Adipose tissue (tissue), 3 donors: ENCODE data around the gene COA8. TPM values are rescaled to one million over a fixed set of nuclear protein-coding genes. Genes with fewer than 3 reads are reported as not detected.
A peak's percentile ranks its signal among the peaks of the same experiment; 100 is the strongest.
"Not testable (repeated sequence)": the region's sequence is repeated elsewhere in the genome, so short reads cannot be mapped to it uniquely, and the experiment has no call there.

ENCODE experiments used
- H3K27ac ChIP-seq: one replicate; pipeline ENCODE4 v1.5.1; 2013; ENCODE audit warnings: low read depth, low read length
- WGBS, 3 donors: extraction: QIAGEN DNeasy Blood & Tissue Kit; methylation state at CpG; one replicate each; pipeline ENCODE4 v1.1.7; 2013; 5-methylcytosine and 5-hydroxymethylcytosine counted together
- polyA plus RNA-seq, 3 donors: library from polyadenylated mRNA; stranded (reverse); fragments of 200-250 nt; gene quantifications; one replicate each; pipeline ENCODE4 v1.2.3, GENCODE V29; 2013
- donor health status: healthy with polysubstance abuse.
- donor health status: Bipolar disorder and iron deficiency.
- donor health status: healthy.

COA8 gene
- polyA plus RNA-seq, 3 donors, result 49.3 to 67.5 (median 62.8) TPM

- WGBS, 3 donors, result 60 to 69% (median 68%) methylated on average over 9 to 11 of the region's 11 CpGs
- H3K27ac ChIP-seq, result no peak overlapping the region
Observed at GRCh38 chr14:103594265-103594664, 31.5 kb downstream of the COA8 start.

GRCh38 chr14:103597623-103598377, 35.0 kb downstream of the COA8 start:
- 77 to 90% (median 87%) methylated on average over 10 of the region's 10 CpGs for WGBS, 3 donors

GRCh38 chr14:103600503-103600902, 37.7 kb downstream of the COA8 start:
- no peak overlapping the region for H3K27ac ChIP-seq
- WGBS, 3 donors, result 93 to 96% (median 94%) methylated on average over 5 of the region's 5 CpGs

More at GRCh38 chr14:103597623-103598377, 35.0 kb downstream of the COA8 start:
- no peak overlapping the region for H3K27ac ChIP-seq

DNA sequence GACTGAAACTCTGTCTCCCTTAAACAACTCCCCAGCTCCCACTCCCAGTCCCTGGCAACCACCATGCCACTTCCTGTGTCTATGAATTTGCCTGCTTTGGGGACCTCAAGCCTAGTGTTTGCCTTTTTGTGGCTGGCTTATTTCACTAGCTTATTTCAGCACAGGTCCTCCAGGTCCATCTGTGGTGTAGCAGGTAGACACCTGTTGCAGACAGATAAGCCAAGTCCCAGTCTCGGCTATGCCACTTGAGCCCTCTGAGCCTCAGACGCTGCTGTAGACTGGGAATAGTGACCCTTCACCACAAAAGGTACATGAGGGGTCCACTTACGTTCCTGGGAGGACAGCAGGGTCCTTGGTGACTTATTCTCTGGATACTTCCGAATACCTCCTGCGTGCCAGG, 41.9 kb downstream of the COA8 start:
- H3K27ac ChIP-seq, result no peak overlapping the region
- 90 to 97% (median 96%) methylated on average over 5 of the region's 5 CpGs for WGBS, 3 donors

GRCh38 chr14:103606963-103607668, 44.4 kb downstream of the COA8 start:
- no peak overlapping the region for H3K27ac ChIP-seq
- WGBS, 3 donors, result 1 to 12% (median 1%) methylated on average over 25 of the region's 25 CpGs

- no peak overlapping the region for H3K27ac ChIP-seq
- 10 to 38% (median 12%) methylated on average over 15 of the region's 15 CpGs for WGBS, 3 donors
Observed at GRCh38 chr14:103607822-103608221, 45.1 kb downstream of the COA8 start.

GRCh38 chr14:103609081-103609480, 46.3 kb downstream of the COA8 start:
- not testable (repeated sequence) for H3K27ac ChIP-seq
- 78 to 88% (median 86%) methylated on average over 3 to 4 of the region's 4 CpGs for WGBS, 3 donors

DNA sequence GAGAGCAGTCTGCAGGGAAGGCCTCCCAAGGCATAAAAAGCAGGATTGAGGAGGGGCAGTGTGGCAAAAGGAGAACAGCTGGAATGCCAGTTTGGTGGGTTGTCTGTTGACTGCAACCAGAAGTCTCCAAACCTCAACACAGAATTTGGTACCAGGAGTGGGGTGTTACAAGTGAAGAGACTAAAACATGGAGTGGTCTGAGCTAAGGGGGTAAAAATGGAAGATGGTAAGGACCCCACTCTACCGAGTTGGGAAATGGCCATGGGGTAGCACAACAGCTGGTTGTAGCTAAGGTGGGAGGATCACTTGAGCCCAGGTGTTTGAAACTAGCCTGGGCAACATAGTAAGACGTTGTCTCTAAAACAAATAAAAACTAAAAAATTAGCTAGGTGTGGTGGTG, 48.5 kb downstream of the COA8 start:
- H3K27ac ChIP-seq, result no peak overlapping the region
- 85 to 100% (median 95%) methylated on average over 2 of the region's 2 CpGs for WGBS, 3 donors

GRCh38 chr14:103613517-103613916, 50.8 kb downstream of the COA8 start:
- WGBS, 3 donors, result 75 to 97% (median 97%) methylated on average over 4 of the region's 4 CpGs

GRCh38 chr14:103616635-103617300, 54.0 kb downstream of the COA8 start:
- WGBS, 3 donors, result 77 to 82% (median 79%) methylated on average over 17 of the region's 17 CpGs
- no peak overlapping the region for H3K27ac ChIP-seq

More at GRCh38 chr14:103613517-103613916, 50.8 kb downstream of the COA8 start:
- H3K27ac ChIP-seq, result no peak overlapping the region

GRCh38 chr14:103619057-103619456, 56.3 kb downstream of the COA8 start:
- 73 to 81% (median 73%) methylated on average over 5 of the region's 5 CpGs for WGBS, 3 donors
- H3K27ac ChIP-seq, result no peak overlapping the region

- WGBS, 3 donors, result 55 to 91% (median 90%) methylated on average over 5 of the region's 5 CpGs
Observed at GRCh38 chr14:103621860-103622259, 59.1 kb downstream of the COA8 start.

GRCh38 chr14:103623308-103623707, 60.5 kb downstream of the COA8 start:
- no peak overlapping the region for H3K27ac ChIP-seq
- 83 to 90% (median 88%) methylated on average over 4 of the region's 4 CpGs for WGBS, 3 donors

More at GRCh38 chr14:103621860-103622259, 59.1 kb downstream of the COA8 start:
- no peak overlapping the region for H3K27ac ChIP-seq

DNA sequence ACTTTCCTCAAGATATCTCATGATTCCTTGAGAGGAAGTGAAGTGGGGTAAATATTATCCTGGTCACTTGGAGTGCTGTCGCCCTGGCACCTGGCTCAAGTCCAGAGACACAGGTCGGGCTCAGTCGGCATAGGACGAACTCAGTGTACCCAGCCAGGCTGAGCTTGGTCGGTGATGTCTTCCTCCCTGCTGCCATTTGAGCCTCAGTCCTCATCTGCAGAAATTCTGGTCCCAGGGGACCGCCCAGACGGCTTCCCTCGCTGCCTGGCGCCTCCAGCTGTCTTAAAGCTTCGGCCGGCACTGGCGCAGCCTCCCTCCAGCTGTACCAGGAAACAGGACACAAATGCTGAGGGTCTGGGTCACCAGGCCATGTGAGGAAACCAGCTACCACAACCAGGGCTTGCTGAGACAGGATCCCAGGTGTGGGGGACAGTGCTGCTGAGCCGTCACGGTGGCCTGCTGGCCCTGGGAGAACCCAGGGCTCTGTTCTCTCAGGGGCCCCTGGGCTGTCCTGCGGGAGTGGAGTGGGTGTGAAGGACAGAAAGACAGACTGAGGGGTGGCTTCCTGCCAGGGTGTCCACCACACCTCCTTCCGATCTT, 61.2 kb downstream of the COA8 start:
- WGBS, 3 donors, result 40 to 76% (median 55%) methylated on average over 16 of the region's 16 CpGs
- peak overlapping the region; percentile 59 for H3K27ac ChIP-seq

DNA sequence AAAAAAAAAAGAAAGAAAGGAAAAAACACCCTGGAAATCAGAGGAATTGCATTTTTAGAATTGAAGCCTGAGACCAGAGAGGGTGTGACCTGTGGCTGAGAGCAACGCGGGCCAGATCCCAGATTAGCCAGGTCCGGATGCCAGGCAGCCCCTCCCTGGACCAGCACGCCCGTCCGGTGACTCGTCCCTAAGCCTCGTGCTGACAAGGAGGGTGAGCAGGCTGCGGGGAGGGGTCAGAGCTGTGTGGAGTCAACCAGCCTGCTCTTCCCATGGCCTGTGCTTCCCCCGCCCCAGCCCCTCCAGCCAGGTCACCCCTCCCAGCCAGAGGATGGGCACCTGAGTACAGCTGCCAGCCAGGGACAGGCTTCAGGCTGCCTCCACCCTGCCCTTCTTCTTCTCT, 62.1 kb downstream of the COA8 start:
- 21 to 49% (median 30%) methylated on average over 10 of the region's 10 CpGs for WGBS, 3 donors
- no peak overlapping the region for H3K27ac ChIP-seq

DNA sequence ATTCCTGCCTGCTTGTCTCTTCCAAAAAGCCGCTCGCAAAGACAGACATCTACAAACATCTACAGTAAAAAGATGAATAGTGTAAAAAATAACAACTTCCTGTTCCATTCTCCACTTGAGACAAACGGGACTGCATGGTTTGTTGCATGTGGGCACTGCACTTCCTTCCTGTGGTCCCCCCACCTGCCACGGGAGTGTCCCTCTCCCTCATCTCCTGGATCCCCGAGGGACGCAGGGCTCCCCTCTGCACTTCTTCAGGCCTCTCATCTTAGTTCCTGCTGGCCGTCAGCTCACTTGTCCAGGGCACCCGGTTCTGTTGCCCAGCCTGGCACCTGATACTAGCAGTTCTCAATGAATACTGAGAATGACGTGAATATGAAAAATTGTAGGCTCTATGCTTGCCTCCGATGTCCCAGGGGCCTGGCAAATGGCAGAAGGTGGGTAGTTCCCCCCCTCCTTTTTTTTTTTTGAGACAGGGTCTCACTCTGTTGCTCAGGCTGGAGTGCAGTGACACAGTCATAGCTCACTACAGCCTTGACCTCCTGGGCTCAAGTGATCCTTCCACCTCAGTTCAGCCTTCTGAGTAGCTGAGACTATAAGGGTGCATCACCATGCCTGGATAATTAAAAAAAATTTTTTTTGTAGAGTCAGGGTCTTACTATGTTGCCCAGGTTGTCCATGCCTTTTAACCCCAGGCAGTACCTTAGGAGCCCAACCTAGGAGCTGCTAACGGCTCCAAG, 62.8 kb downstream of the COA8 start:
- 43 to 64% (median 44%) methylated on average over 11 of the region's 11 CpGs for WGBS, 3 donors
- H3K27ac ChIP-seq, result no peak overlapping the region

DNA sequence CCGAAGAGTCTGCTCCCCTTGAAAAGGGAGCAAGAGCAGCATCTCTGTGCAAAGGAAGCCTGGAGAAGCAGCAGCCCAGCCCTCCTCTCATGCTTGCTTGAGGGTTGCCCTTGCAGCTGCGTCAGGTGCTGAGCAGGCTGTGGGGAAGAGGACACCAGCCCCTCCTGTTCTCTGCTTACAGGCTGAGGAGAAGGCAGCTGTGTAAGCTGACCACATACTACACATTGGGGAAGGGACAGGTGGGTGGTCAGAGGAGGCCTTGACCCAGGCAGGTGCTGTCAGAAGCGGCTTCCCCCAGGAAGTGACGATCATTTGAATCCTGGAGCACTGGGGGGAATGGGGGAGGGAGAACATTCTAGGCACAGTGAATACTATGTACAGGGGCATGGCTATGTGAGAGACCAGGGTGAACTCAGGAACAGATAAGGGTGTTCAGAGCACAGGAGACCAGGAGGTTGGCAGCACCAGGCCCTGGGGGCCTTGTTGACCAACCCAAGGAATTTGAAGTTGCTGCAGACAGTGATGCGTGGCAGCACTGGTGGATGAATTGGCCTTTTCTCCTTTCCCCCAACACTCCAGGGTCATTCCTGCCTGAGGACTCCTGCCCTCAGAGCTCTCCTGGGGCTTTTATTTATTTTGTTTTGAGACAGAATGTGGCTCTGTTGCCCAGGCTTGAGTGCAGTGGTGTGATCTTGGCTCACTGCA, 63.5 kb downstream of the COA8 start:
- 83 to 95% (median 91%) methylated on average over 5 of the region's 5 CpGs for WGBS, 3 donors
- H3K27ac ChIP-seq, result no peak overlapping the region
